ENCODE results near the gene GPR179. TPM values are rescaled to one million over a fixed set of nuclear protein-coding genes. Genes with fewer than 3 reads are reported as not detected.
A peak's percentile ranks its signal among the peaks of the same experiment; 100 is the strongest.

GPR179 gene
- total RNA-seq, 1 donor from 2014 or later = 0.07 TPM

- ChIA-PET POLR2A (interaction anchor here (0.6 kb wide), 1 partner anchor 55 kb away, joined by 3 read pairs; no protein-coding TSS in a partner anchor), CTCF (interaction anchor here (0.6 kb wide), 1 partner anchor 599 kb away, joined by 5 read pairs; no protein-coding TSS in a partner anchor)
- Mint-ChIP-seq H3K9me3 (no peaks in the 10 kb centered on the region), H3K36me3 (ENCODE audit: low read depth) (peaks cover 13% of the 10 kb centered on the region), H3K27me3 (peaks cover 21% of the 10 kb centered on the region), H3K4me1 (peaks cover 18% of the 10 kb centered on the region), H3K27ac (no peak overlapping the region), H3K4me3 (no peak overlapping the region)
- TF ChIP-seq, protein P1, sequence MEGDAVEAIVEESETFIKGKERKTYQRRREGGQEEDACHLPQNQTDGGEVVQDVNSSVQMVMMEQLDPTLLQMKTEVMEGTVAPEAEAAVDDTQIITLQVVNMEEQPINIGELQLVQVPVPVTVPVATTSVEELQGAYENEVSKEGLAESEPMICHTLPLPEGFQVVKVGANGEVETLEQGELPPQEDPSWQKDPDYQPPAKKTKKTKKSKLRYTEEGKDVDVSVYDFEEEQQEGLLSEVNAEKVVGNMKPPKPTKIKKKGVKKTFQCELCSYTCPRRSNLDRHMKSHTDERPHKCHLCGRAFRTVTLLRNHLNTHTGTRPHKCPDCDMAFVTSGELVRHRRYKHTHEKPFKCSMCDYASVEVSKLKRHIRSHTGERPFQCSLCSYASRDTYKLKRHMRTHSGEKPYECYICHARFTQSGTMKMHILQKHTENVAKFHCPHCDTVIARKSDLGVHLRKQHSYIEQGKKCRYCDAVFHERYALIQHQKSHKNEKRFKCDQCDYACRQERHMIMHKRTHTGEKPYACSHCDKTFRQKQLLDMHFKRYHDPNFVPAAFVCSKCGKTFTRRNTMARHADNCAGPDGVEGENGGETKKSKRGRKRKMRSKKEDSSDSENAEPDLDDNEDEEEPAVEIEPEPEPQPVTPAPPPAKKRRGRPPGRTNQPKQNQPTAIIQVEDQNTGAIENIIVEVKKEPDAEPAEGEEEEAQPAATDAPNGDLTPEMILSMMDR (IDR thresholded peaks at IDR 0.05) = no peak
- DNase-seq (no peak), ATAC-seq (ENCODE audit: low read depth) (no peak)
- intact Hi-C loops (cut with micrococcal nuclease) = no loop called here
Observed at GRCh38 chr17:38326996-38327792, 16.6 kb downstream of the GPR179 start.

DNA sequence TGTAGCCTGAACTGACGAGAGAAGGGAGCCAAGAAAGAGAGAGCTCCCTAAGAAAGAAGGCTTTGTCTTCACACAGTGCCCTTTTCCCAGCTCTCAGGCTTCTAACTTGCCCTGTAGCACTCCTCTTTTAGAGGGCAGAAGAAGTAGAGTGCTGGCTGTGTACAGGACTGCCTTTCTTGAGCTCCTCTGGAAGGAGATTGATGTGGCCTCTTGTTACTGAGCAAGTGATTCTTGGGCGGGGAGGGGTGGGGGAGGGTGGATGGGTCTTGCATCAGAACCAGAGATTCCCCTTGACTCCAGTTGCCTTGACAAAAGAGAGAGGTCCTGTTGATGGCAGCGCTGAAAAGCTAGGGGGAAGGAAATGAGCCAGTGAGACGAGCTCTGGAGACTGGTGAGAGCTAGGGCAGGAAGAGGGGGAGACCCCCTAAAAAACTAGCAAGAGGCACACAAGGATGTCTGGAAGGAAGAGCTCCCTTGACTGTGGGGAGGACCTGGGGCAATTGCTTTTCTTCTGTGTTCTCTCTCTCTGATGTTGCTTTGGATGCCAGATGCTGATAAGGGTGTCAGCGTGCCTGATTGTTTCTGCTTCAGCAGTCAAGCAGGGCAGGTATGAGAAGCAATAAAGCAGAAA is 18.4 kb downstream of the GPR179 start:
- ATAC-seq (ENCODE audit: low read depth) (peak; percentile 20), DNase-seq (no peak)
- Mint-ChIP-seq H3K9me3 (no peaks in the 10 kb centered on the region), H3K27ac (peak overlapping the region; percentile 55), H3K36me3 (ENCODE audit: low read depth) (peaks cover 28% of the 10 kb centered on the region), H3K27me3 (peaks cover 14% of the 10 kb centered on the region), H3K4me3 (no peak overlapping the region), H3K4me1 (peaks cover 18% of the 10 kb centered on the region)
- CTCF ChIA-PET = interaction anchor here (1.3 kb wide), 1 partner anchor 89 kb away, joined by 3 read pairs; no protein-coding TSS in a partner anchor
- POLR2A ChIA-PET = interaction anchor here (0.6 kb wide), 1 partner anchor 24 kb away, joined by 3 read pairs; no protein-coding TSS in a partner anchor
- TF ChIP-seq, protein P1 (IDR thresholded peaks at IDR 0.05) = no peak
- intact Hi-C loops (cut with micrococcal nuclease) = no loop called here

DNA sequence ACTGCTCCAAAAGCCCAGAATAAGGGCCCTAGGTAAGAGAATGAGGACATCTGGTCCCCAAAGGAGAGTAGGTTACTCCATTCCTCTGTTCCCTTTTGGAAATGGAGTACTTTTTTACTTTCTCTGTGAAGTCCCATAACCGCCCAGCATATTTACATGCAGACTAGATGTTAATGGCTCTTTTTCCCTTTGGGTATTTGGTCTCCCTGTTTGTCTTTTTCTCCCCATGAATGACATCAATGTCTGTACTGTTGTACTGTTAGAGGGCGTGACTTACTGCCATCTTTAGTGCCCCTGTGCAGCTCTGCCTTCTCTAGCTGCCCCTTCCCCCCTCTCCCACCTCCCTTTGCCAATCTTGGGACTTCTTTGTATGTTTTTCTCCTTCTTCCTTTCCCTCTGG is 19.0 kb downstream of the GPR179 start:
- no peaks in the 10 kb centered on the region for H3K9me3 Mint-ChIP-seq
- ChIA-PET CTCF (no interaction called here), POLR2A (no interaction called here)
- H3K4me1 Mint-ChIP-seq = peaks cover 18% of the 10 kb centered on the region
- TF ChIP-seq, protein P1 (IDR thresholded peaks at IDR 0.05) = no peak
- peaks cover 9% of the 10 kb centered on the region for H3K27me3 Mint-ChIP-seq
- peaks cover 31% of the 10 kb centered on the region for H3K36me3 Mint-ChIP-seq (ENCODE audit: low read depth)
- ATAC-seq (ENCODE audit: low read depth) (no peak), DNase-seq (no peak)
- no peak overlapping the region for H3K4me3 Mint-ChIP-seq
- H3K27ac Mint-ChIP-seq = no peak overlapping the region
- intact Hi-C loops (cut with micrococcal nuclease) = no loop called here

DNA sequence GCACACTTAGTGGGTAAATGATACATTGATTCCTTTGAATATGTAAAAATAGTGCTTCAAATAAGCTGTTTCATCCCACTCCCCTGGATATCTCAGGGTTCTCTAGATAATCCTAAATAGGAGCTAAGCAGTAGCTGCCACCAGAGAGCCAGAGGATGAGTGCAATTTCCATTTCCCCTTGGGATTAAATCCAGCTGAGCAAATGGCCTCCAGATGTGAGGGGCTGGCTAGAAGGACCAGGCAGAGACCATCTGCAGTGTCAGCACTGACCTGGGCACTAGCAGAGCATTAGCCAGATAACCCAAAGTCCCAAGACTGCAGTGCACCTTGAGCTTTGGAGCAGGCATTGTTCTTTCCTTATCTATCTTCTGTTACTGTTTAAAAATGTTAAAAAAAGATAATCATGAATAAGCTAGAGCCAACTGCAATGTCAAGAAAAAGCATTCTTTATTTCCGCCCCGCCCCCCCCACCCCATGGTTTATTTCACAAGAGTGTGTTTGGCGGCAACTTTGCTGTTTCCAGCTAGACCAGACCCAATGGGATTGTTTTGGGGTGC is 19.5 kb downstream of the GPR179 start:
- Mint-ChIP-seq H3K9me3 (no peaks in the 10 kb centered on the region), H3K27ac (no peak overlapping the region), H3K36me3 (ENCODE audit: low read depth) (peaks cover 35% of the 10 kb centered on the region), H3K27me3 (peaks cover 7% of the 10 kb centered on the region), H3K4me3 (no peak overlapping the region), H3K4me1 (peaks cover 18% of the 10 kb centered on the region)
- ChIA-PET POLR2A (interaction anchor here (0.6 kb wide), 1 partner anchor 1354 kb away, joined by 3 read pairs; no protein-coding TSS in a partner anchor), CTCF (no interaction called here)
- intact Hi-C loops (cut with micrococcal nuclease) = no loop called here
- TF ChIP-seq, protein P1 (IDR thresholded peaks at IDR 0.05) = no peak
- DNase-seq (no peak), ATAC-seq (ENCODE audit: low read depth) (no peak)

- intact Hi-C loops (cut with micrococcal nuclease) = no loop called here
- CTCF ChIA-PET = interaction anchor here (1.6 kb wide), 1 partner anchor 13 kb away, joined by 3 read pairs; no protein-coding TSS in a partner anchor
- no peak overlapping the region for H3K27ac Mint-ChIP-seq
Observed at GRCh38 chr17:38322897-38323296, 20.9 kb downstream of the GPR179 start.

More at GRCh38 chr17:38322897-38323296, 20.9 kb downstream of the GPR179 start:
- Mint-ChIP-seq H3K27me3 (no peaks in the 10 kb centered on the region), H3K9me3 (no peaks in the 10 kb centered on the region), H3K4me3 (no peak overlapping the region), H3K36me3 (ENCODE audit: low read depth) (peaks cover 39% of the 10 kb centered on the region), H3K4me1 (peaks cover 18% of the 10 kb centered on the region)
- ATAC-seq (ENCODE audit: low read depth) = no peak
- DNase-seq = no peak
- POLR2A ChIA-PET = interaction anchor here (0.5 kb wide), 1 partner anchor 45 kb away, joined by 11 read pairs; no protein-coding TSS in a partner anchor
- TF ChIP-seq, protein P1 (IDR thresholded peaks at IDR 0.05) = no peak

All from activated B cell treated with CpG ODN at 0.5 μM for 24 hours (primary cell).